BLaER1 (cell line): ENCODE measurements around the gene SLC22A16.

Source experiments
- H3K27ac ChIP-seq: shearing (Covaris generic); formaldehyde crosslinking; 2 replicates; pipeline ENCODE4 v1.8.1; 2022
- H3K27me3 ChIP-seq: shearing (Covaris generic); formaldehyde crosslinking; 2 replicates; pipeline ENCODE4 v1.8.1; 2022
- H3K36me3 ChIP-seq: shearing (Covaris generic); formaldehyde crosslinking; 2 replicates; pipeline ENCODE4 v1.8.1; 2022
- H3K4me1 ChIP-seq: shearing (Covaris generic); formaldehyde crosslinking; 2 replicates; pipeline ENCODE4 v1.8.1; 2022
- H3K4me2 ChIP-seq: shearing (Covaris generic); formaldehyde crosslinking; 2 replicates; pipeline ENCODE4 v1.8.1; 2022
- H3K4me3 ChIP-seq: shearing (Covaris generic); formaldehyde crosslinking; 2 replicates; pipeline ENCODE4 v1.8.1; 2022
- H3K9ac ChIP-seq: shearing (Covaris generic); formaldehyde crosslinking; 2 replicates; pipeline ENCODE4 v1.8.1; 2022
- H3K9me3 ChIP-seq: shearing (Covaris generic); formaldehyde crosslinking; 2 replicates; pipeline ENCODE4 v1.8.1; 2022
- H4K20me1 ChIP-seq: shearing (Covaris generic); formaldehyde crosslinking; 2 replicates; pipeline ENCODE4 v1.8.1; 2022
- Cebpa-rat ChIP-seq: shearing (Covaris generic); IDR thresholded peaks from 2 replicates; pipeline ENCODE4 v1.8.1; 2022

SLC22A16 gene

DNA sequence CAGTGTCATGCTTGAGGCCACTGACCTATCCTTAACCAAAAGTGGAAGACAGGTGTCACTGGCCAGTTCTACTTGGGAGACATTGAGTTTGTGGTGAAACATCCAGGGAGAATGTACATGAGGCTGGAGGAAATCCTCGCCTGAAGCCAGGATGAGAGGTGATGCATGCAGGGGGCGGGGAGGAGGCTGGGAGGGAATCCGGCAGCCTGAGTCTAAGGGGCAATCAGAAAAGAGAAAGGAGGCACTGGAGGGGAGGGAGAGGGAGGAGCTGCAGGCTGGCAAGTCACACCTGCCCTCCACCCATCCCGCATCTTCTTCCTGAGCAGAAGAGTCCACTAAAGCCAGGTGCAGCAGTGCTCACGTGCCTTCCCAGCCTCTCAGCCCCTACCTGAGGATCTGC, 46.2 kb downstream of the SLC22A16 start:
- Histone ChIP-seq H3K4me3 (no peak overlapping the region), H3K36me3 (peaks cover 22% of the 10 kb centered on the region), H3K27ac (no peak overlapping the region), H3K9ac (no peak overlapping the region), H3K4me1 (peaks cover 38% of the 10 kb centered on the region), H3K27me3 (no peaks in the 10 kb centered on the region), H3K4me2 (no peak overlapping the region), H4K20me1 (no peaks in the 10 kb centered on the region), H3K9me3 (no peaks in the 10 kb centered on the region)
- no peak for TF ChIP-seq Cebpa-rat

DNA sequence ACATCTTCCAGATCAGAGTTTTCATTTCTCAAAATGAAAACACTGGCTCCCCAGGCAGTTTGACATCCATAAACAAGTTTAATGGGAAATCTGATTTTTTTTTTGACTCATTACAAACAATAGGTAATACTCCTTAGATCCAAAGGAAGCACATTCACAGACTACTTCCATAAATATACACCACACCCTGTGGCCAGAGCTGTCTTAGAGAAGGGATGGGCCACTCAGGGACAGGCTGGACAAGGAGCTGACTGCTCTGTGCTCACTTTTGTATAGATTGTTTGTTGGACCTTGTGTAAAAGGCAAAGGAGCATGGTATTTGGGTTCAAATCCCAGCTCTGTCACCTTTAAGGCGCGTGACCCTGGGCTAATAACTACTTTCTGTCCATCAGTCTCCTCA, 48.3 kb downstream of the SLC22A16 start:
- Histone ChIP-seq H3K4me1 (peaks cover 53% of the 10 kb centered on the region), H3K4me2 (no peak overlapping the region), H3K27me3 (no peaks in the 10 kb centered on the region)

DNA sequence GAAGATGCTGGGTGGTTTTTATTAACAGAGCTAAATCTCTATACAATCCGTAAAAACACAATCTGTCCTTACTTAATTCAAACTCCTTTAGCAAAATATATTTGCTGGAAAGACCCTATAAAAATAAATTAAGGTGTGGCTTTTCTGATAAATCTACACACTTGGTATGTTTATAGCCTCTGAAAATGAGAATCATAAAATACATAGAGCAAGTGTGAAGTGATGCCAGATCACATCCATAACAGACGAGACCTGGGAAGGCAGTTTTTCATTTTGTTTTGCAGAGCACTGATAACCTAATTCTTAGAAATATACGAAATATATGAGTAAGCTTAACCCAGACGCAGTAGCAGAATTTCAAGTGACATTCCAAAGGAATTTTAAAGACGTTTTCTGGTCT, 50.6 kb downstream of the SLC22A16 start:
- Histone ChIP-seq H3K4me1 (peaks cover 67% of the 10 kb centered on the region), H3K27me3 (no peaks in the 10 kb centered on the region), H3K4me2 (peak overlapping the region; percentile 83), H3K9ac (no peak overlapping the region), H3K27ac (no peak overlapping the region; the same call in 1 of the 2 replicates), H3K9me3 (no peaks in the 10 kb centered on the region; the same call in 1 of the 2 replicates), H4K20me1 (no peaks in the 10 kb centered on the region), H3K4me3 (no peak overlapping the region), H3K36me3 (peaks cover 6% of the 10 kb centered on the region)
- no peak for TF ChIP-seq Cebpa-rat

More for the DNA sequence above, 48.3 kb downstream of the SLC22A16 start:
- no peak overlapping the region for H3K27ac ChIP-seq
- no peak overlapping the region for H3K9ac ChIP-seq
- H3K4me3 ChIP-seq = no peak overlapping the region
- no peaks in the 10 kb centered on the region for H4K20me1 ChIP-seq
- peaks cover 15% of the 10 kb centered on the region for H3K36me3 ChIP-seq
- H3K9me3 ChIP-seq = no peaks in the 10 kb centered on the region
- TF ChIP-seq Cebpa-rat = no peak

GRCh38 chr6:110422444-110422822, 54.0 kb downstream of the SLC22A16 start:
- Histone ChIP-seq H3K4me1 (peaks cover 75% of the 10 kb centered on the region), H3K27ac (no peak overlapping the region), H3K9me3 (no peaks in the 10 kb centered on the region; the same call in 1 of the 2 replicates), H3K9ac (no peak overlapping the region), H4K20me1 (no peaks in the 10 kb centered on the region), H3K36me3 (no peaks in the 10 kb centered on the region), H3K27me3 (no peaks in the 10 kb centered on the region), H3K4me3 (no peak overlapping the region), H3K4me2 (peak overlapping the region; percentile 56)
- TF ChIP-seq Cebpa-rat = no peak

DNA sequence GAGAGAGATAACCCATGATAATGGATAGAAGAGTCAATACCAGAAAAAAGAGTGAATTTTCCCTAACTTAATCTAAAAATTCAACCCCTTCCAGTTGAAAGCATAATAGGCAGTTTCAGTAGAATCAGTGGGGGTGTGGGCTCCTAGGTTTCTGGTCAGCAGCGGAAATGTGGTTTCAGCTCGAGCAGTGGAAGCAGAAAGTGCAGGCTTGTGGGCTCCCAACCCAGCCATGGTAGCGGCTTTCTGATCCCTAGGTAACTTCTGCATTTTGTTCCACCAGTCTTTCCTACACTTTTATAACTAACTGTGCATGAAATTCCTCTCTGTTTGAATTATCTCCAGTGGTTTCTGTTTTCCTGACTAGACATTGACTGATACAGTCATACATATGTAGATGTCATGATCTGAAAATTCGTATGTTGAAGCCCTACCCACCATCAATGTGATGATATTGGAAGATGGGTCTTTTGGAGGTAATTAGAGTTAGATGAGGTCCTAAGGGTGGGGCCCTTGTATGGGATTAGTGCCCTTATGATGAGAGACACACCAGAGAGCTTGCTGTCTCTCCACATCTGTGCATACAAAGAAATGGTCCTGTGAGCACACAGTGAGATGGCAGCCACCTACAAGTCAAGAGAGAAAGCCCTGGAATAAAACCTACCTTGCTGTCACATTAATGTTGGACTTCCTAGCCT, 54.5 kb downstream of the SLC22A16 start:
- Histone ChIP-seq H3K4me1 (peaks cover 77% of the 10 kb centered on the region), H3K4me2 (peak overlapping the region; percentile 56)
- TF ChIP-seq Cebpa-rat = no peak

GRCh38 chr6:110419028-110419739, 57.2 kb downstream of the SLC22A16 start:
- Histone ChIP-seq H3K4me1 (peaks cover 53% of the 10 kb centered on the region), H3K27me3 (no peaks in the 10 kb centered on the region), H3K9ac (no peak overlapping the region), H3K36me3 (no peaks in the 10 kb centered on the region), H3K4me3 (no peak overlapping the region), H4K20me1 (no peaks in the 10 kb centered on the region), H3K9me3 (no peaks in the 10 kb centered on the region; the same call in 1 of the 2 replicates), H3K4me2 (peak overlapping the region; percentile 44; the same call in 1 of the 2 replicates), H3K27ac (no peak overlapping the region)
- TF ChIP-seq Cebpa-rat = no peak

More for the DNA sequence above, 54.5 kb downstream of the SLC22A16 start:
- Histone ChIP-seq H3K9me3 (no peaks in the 10 kb centered on the region; the same call in 1 of the 2 replicates), H3K9ac (no peak overlapping the region), H4K20me1 (no peaks in the 10 kb centered on the region), H3K36me3 (no peaks in the 10 kb centered on the region), H3K27ac (no peak overlapping the region), H3K27me3 (no peaks in the 10 kb centered on the region), H3K4me3 (no peak overlapping the region)

GRCh38 chr6:110418594-110418993, 57.8 kb downstream of the SLC22A16 start:
- Histone ChIP-seq H3K4me3 (no peak overlapping the region), H3K4me2 (peak overlapping the region; percentile 44), H3K36me3 (no peaks in the 10 kb centered on the region), H3K9ac (no peak overlapping the region), H3K4me1 (peaks cover 48% of the 10 kb centered on the region), H3K27ac (no peak overlapping the region), H3K9me3 (no peaks in the 10 kb centered on the region; the same call in 1 of the 2 replicates), H3K27me3 (no peaks in the 10 kb centered on the region), H4K20me1 (no peaks in the 10 kb centered on the region)
- no peak for TF ChIP-seq Cebpa-rat

DNA sequence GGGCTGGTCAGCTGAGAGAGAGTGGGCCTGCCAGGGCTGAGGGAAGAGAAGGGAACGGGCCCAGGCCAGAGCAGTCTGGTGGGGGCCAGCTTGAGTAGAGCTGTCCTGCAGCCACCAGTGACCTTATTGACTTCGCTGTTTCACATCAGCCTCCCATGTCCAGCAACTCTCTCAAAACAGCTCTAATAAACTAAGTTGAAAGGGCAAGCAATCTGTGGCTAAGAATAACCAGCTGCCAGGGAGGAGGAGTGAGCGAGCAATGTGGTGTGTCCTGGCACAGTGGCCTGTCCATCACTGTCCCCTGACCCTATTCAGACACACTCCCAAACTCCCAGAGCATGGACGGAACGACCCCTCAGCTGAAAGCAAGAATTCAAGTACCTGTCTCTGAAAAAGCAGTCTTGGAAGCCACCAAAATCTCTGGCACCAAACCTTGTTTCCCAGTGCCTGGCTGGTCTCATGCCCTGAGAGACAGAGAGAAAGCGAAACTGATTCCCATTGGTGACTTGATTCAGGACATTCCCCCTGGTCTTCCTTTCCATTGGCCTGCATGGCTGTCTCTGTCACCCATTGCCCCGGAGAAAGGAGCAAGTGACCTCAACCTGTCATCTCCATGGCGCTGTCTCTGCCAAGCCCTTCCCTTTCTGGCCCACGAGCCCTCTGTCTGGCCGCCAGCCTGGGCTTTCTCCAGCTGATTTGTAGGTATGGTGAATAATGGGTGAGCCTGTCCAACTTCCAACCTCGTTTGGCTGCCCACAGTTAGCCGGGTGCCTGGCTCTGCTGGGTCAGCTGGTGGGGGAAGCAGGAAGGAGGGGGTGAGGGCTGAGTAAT, 61.1 kb downstream of the SLC22A16 start, which contains the start of gene DDO:
TSS of gene DDO (minus strand) at position 490 of the 831 bp plus-strand sequence. CDS start 2,113 bp downstream, outside the sequence.
- Histone ChIP-seq H3K9ac (no peak within 1 kb of the TSS), H3K9me3 (no peaks in the 10 kb centered on the region), H3K4me3 (no peak within 1 kb of the TSS), H3K27me3 (no peaks in the 10 kb centered on the region), H3K4me1 (peaks cover 25% of the 10 kb centered on the region), H3K27ac (no peak within 1 kb of the TSS), H4K20me1 (no peaks in the 10 kb centered on the region), H3K36me3 (no peaks in the 10 kb centered on the region), H3K4me2 (no peak within 1 kb of the TSS)
- TF ChIP-seq Cebpa-rat = no peak

DNA sequence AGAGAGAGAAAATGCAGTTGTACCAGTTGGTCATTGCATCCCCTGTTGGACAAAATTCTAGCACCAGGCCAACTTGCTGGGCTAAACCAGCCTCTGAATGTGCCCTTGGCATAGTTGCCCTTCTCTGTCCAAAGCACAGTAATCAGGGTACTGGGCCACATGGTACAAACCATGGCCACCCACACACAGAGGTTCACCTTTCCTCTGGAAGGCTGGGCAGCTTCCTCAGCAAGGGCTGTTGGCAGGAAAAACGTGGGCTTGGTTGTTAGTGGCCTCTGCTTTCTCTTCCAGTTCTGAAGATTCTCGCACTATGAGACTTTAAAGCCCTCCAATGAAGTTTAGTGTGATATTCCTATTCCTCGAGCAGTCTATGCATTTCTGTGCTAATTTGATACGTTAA, 61.7 kb downstream of the SLC22A16 start:
- Histone ChIP-seq H3K36me3 (no peaks in the 10 kb centered on the region), H3K9me3 (no peaks in the 10 kb centered on the region), H3K4me1 (peaks cover 27% of the 10 kb centered on the region), H3K27ac (no peak overlapping the region), H3K4me3 (no peak overlapping the region), H3K4me2 (no peak overlapping the region), H3K27me3 (no peaks in the 10 kb centered on the region), H4K20me1 (no peaks in the 10 kb centered on the region), H3K9ac (no peak overlapping the region)
- TF ChIP-seq Cebpa-rat = no peak
